Measurements from ENCODE around the gene EARS2.
"Not testable (repeated sequence)": the region's sequence is repeated elsewhere in the genome, so short reads cannot be mapped to it uniquely, and the experiment has no call there.

The EARS2 gene

GRCh38 chr16:23486480-23486879, 70.7 kb downstream of the EARS2 start:
- TF ChIP-seq CTBP1 (IDR thresholded peaks at IDR 0.05; ENCODE audit: borderline replicate concordance), result no peak
- TF ChIP-seq L3MBTL2 (conservative IDR thresholded peaks at IDR 0.05), result no peak
- no peak for TF ChIP-seq BHLHE40 (IDR thresholded peaks at IDR 0.05; ENCODE audit: borderline replicate concordance)
- TF ChIP-seq LEF1 (IDR thresholded peaks at IDR 0.05; ENCODE audit: borderline replicate concordance), result no peak
- no peak for TF ChIP-seq TARDBP (IDR thresholded peaks at IDR 0.05)
- no peak for TF ChIP-seq PKNOX1 (IDR thresholded peaks at IDR 0.05)
- no peak for TF ChIP-seq FOXA1 (IDR thresholded peaks at IDR 0.05)
- TF ChIP-seq HDGF (IDR thresholded peaks at IDR 0.05; ENCODE audit: borderline replicate concordance), result no peak
- no peak for TF ChIP-seq ZNF384 (IDR thresholded peaks at IDR 0.05)
- TF ChIP-seq SP1 (IDR thresholded peaks at IDR 0.05), result no peak
- DNase-seq (ENCODE audit: extremely low spot score), result no peak
- ChIA-PET POLR2A (no interaction called here), CTCF (no interaction called here)

- CTCF ChIA-PET, result no interaction called here
Measured at GRCh38 chr16:23485841-23486240, 71.3 kb downstream of the EARS2 start.

GRCh38 chr16:23485257-23485614, 71.9 kb downstream of the EARS2 start:
- CTCF ChIA-PET, result no interaction called here

More at GRCh38 chr16:23485841-23486240, 71.3 kb downstream of the EARS2 start:
- TF ChIP-seq PKNOX1 (IDR thresholded peaks at IDR 0.05) (no peak), FOXM1 (IDR thresholded peaks at IDR 0.05; ENCODE audit: borderline replicate concordance) (no peak), ZNF384 (IDR thresholded peaks at IDR 0.05) (no peak), ELF4 (IDR thresholded peaks at IDR 0.05) (no peak), TARDBP (IDR thresholded peaks at IDR 0.05) (no peak), FOXK2 (IDR thresholded peaks at IDR 0.05) (no peak), SP1 (IDR thresholded peaks at IDR 0.05) (no peak), SUZ12 (IDR thresholded peaks at IDR 0.05) (no peak), LEF1 (IDR thresholded peaks at IDR 0.05; ENCODE audit: borderline replicate concordance) (no peak)
- POLR2A ChIA-PET, result no interaction called here
- no peak for DNase-seq (ENCODE audit: extremely low spot score)

GRCh38 chr16:23484510-23485256, 72.5 kb downstream of the EARS2 start:
- POLR2A ChIA-PET, result no interaction called here
- CTCF ChIA-PET, result no interaction called here
- DNase-seq (ENCODE audit: extremely low spot score), result no peak
- no peak for TF ChIP-seq FOXA1 (IDR thresholded peaks at IDR 0.05)

More at GRCh38 chr16:23485257-23485614, 71.9 kb downstream of the EARS2 start:
- POLR2A ChIA-PET, result no interaction called here
- no peak for DNase-seq (ENCODE audit: extremely low spot score)
- TF ChIP-seq NFRKB (IDR thresholded peaks at IDR 0.05), result no peak
- TF ChIP-seq PKNOX1 (IDR thresholded peaks at IDR 0.05), result no peak
- TF ChIP-seq SUZ12 (IDR thresholded peaks at IDR 0.05), result no peak
- TF ChIP-seq HDGF (IDR thresholded peaks at IDR 0.05; ENCODE audit: borderline replicate concordance), result no peak
- TF ChIP-seq TARDBP (IDR thresholded peaks at IDR 0.05), result no peak
- TF ChIP-seq FOXA1 (IDR thresholded peaks at IDR 0.05), result no peak
- TF ChIP-seq LEF1 (IDR thresholded peaks at IDR 0.05; ENCODE audit: borderline replicate concordance), result no peak
- TF ChIP-seq BHLHE40 (IDR thresholded peaks at IDR 0.05; ENCODE audit: borderline replicate concordance), result no peak

- POLR2A ChIA-PET; DNase-seq (ENCODE audit: extremely low spot score); CTCF ChIA-PET: not testable (repeated sequence)
Measured at GRCh38 chr16:23483492-23483891, 73.7 kb downstream of the EARS2 start.

- ChIA-PET POLR2A (no interaction called here), CTCF (no interaction called here)
- DNase-seq (ENCODE audit: extremely low spot score), result no peak
- TF ChIP-seq BHLHE40 (IDR thresholded peaks at IDR 0.05; ENCODE audit: borderline replicate concordance), result no peak
- TF ChIP-seq SUZ12 (IDR thresholded peaks at IDR 0.05), result no peak
- TF ChIP-seq L3MBTL2 (conservative IDR thresholded peaks at IDR 0.05), result no peak
- no peak for TF ChIP-seq LEF1 (IDR thresholded peaks at IDR 0.05; ENCODE audit: borderline replicate concordance)
- TF ChIP-seq CTBP1 (IDR thresholded peaks at IDR 0.05; ENCODE audit: borderline replicate concordance), result no peak
- TF ChIP-seq HDGF (IDR thresholded peaks at IDR 0.05; ENCODE audit: borderline replicate concordance), result no peak
- TF ChIP-seq TARDBP (IDR thresholded peaks at IDR 0.05), result no peak
- TF ChIP-seq FOXA1 (IDR thresholded peaks at IDR 0.05), result no peak
- TF ChIP-seq SP1 (IDR thresholded peaks at IDR 0.05), result no peak
- no peak for TF ChIP-seq FOXK2 (IDR thresholded peaks at IDR 0.05)
Measured at GRCh38 chr16:23482778-23483177, 74.4 kb downstream of the EARS2 start.

GRCh38 chr16:23480257-23480656, 76.9 kb downstream of the EARS2 start:
- TF ChIP-seq ELF4 (IDR thresholded peaks at IDR 0.05), result no peak
- TF ChIP-seq CTBP1 (IDR thresholded peaks at IDR 0.05; ENCODE audit: borderline replicate concordance), result no peak
- no peak for TF ChIP-seq ZNF384 (IDR thresholded peaks at IDR 0.05)
- no peak for TF ChIP-seq LEF1 (IDR thresholded peaks at IDR 0.05; ENCODE audit: borderline replicate concordance)
- no peak for TF ChIP-seq SP1 (IDR thresholded peaks at IDR 0.05)
- TF ChIP-seq PKNOX1 (IDR thresholded peaks at IDR 0.05), result no peak
- CTCF ChIA-PET, result no interaction called here
- DNase-seq (ENCODE audit: extremely low spot score), result no peak
- POLR2A ChIA-PET, result no interaction called here
